Caco-2 (cell line): ENCODE results near the gene APCDD1. TPM values are rescaled to one million over a fixed set of nuclear protein-coding genes. Genes with fewer than 3 reads are reported as not detected.
A peak's percentile ranks its signal among the peaks of the same experiment; 100 is the strongest.

Experiments used
- BruUV-seq: library from RNA; stranded (reverse); fragments of 400-500 nt; replicated peaks from 2 replicates; lab custom pipeline; 2021; lab: Mats Ljungman, UMichigan
- CTCF ChIA-PET: fragments of 300-600 bp; sonication (Branson Sonifier 250); formaldehyde crosslinking; loops from one replicate; lab custom pipeline; 2022; ENCODE audit warnings: antibody characterized with exemption; lab: Charles Lee
- POLR2A ChIA-PET: fragments of 300-600 bp; sonication (Branson Sonifier 250); formaldehyde crosslinking; loops from one replicate; lab custom pipeline; 2022; ENCODE audit warnings: antibody characterized with exemption; lab: Charles Lee
- DNase-seq, 2 experiments: peaks; one replicate each; pipeline versions ENCODE4 v3.0.0 to v3.0.0-alpha.2; 2020 to 2022
- H3K27me3 ChIP-seq: replicated peaks from 2 replicates; pipeline ENCODE4 v1.6.0; 2011; ENCODE audit warnings: low read length; ENCODE audit not compliant: control insufficient read depth, insufficient read depth
- H3K36me3 ChIP-seq: 2 replicates; pipeline ENCODE4 v1.5.1; 2011; ENCODE audit warnings: low read length; ENCODE audit not compliant: control insufficient read depth, insufficient read depth
- H3K4me1 ChIP-seq: fragments of 250-450 bp; sonication (Bioruptor Pico); 2 replicates; pipeline ENCODE4 v1.5.1; 2020; ENCODE audit warnings: mild to moderate bottlenecking
- H3K4me3 ChIP-seq: 2 replicates; pipeline ENCODE4 v1.5.1; 2011; ENCODE audit warnings: low read depth, mild to moderate bottlenecking, control low read depth, low read length
- H3K9me3 ChIP-seq: fragments of 250-450 bp; sonication (Bioruptor Pico); 2 replicates; pipeline ENCODE4 v1.5.1; 2020; ENCODE audit warnings: mild to moderate bottlenecking, moderate library complexity
- H3K27ac Mint-ChIP-seq: one replicate; pipeline ENCODE4 v1.8.0; 2022; ENCODE audit warnings: mixed read lengths; ENCODE audit not compliant: unreplicated experiment
- H3K27me3 Mint-ChIP-seq: one replicate; pipeline ENCODE4 v1.8.0; 2022; ENCODE audit warnings: mixed read lengths; ENCODE audit not compliant: insufficient read depth, unreplicated experiment
- H3K36me3 Mint-ChIP-seq: one replicate; pipeline ENCODE4 v1.8.0; 2022; ENCODE audit warnings: mild to moderate bottlenecking, mixed read lengths; ENCODE audit not compliant: insufficient read depth, unreplicated experiment
- H3K4me1 Mint-ChIP-seq: one replicate; pipeline ENCODE4 v1.8.0; 2022; ENCODE audit warnings: low read depth, mixed read lengths; ENCODE audit not compliant: unreplicated experiment
- H3K4me3 Mint-ChIP-seq: one replicate; pipeline ENCODE4 v1.8.0; 2022; ENCODE audit warnings: mild to moderate bottlenecking, moderate library complexity, mixed read lengths; ENCODE audit not compliant: unreplicated experiment
- H3K9me3 Mint-ChIP-seq: one replicate; pipeline ENCODE4 v1.8.0; 2022; ENCODE audit warnings: mixed read lengths; ENCODE audit not compliant: unreplicated experiment
- CTCF ChIP-seq, 2 experiments: fragments of 200-600 bp in 1 of 2; IDR thresholded peaks; 1 replicate in 1 of 2; 2 replicates in 1 of 2; pipeline versions ENCODE4 v1.5.1 to v1.8.0; 2011 to 2022; ENCODE audit warnings: antibody characterized with exemption in 1 of 2, control low read depth in 1 of 2, inconsistent platforms in 1 of 2, low read depth in 1 of 2, low read length in 1 of 2, mild to moderate bottlenecking in 1 of 2, moderate library complexity in 1 of 2; ENCODE audit not compliant: insufficient read depth in 1 of 2, severe bottlenecking in 1 of 2, unreplicated experiment in 1 of 2
- intact Hi-C: fragments of 100-400 bp; cut with micrococcal nuclease; formaldehyde crosslinking; loops from one replicate; pipeline ENCODE4 v1.10.0; 2022; ENCODE audit not compliant: unreplicated experiment
- total RNA-seq: library from RNA; stranded (reverse); gene quantifications from 2 replicates; pipeline ENCODE4 v1.2.3, GENCODE V29; 2022

APCDD1 gene
- total RNA-seq, 1 experiment from 2014 or later = 1.5 TPM

GRCh38 chr18:10488017-10488416, 33.6 kb downstream of the APCDD1 start:
- no peak overlapping the region for H3K27ac Mint-ChIP-seq
- TF ChIP-seq CTCF (IDR thresholded peaks at IDR 0.05; ENCODE audit: insufficient read depth in 1 of 2, low read depth in 1 of 2, low read length in 1 of 2, severe bottlenecking in 1 of 2, unreplicated experiment in 1 of 2) = no peak
- H3K36me3 ChIP-seq = no peaks in the 10 kb centered on the region
- H3K4me3 ChIP-seq = no peak overlapping the region
- no peaks in the 10 kb centered on the region for H3K27me3 Mint-ChIP-seq
- DNase-seq = no peak
- H3K27me3 ChIP-seq = no peaks in the 10 kb centered on the region
- H3K4me1 ChIP-seq = no peaks in the 10 kb centered on the region
- intact Hi-C loops = no loop called here
- no TSS peak for BruUV-seq
- H3K9me3 Mint-ChIP-seq = no peaks in the 10 kb centered on the region
- H3K36me3 Mint-ChIP-seq = no peaks in the 10 kb centered on the region
- H3K4me3 Mint-ChIP-seq = no peak overlapping the region
- CTCF ChIA-PET = no interaction called here
- no peaks in the 10 kb centered on the region for H3K9me3 ChIP-seq
- no peaks in the 10 kb centered on the region for H3K4me1 Mint-ChIP-seq
- POLR2A ChIA-PET = no interaction called here

GRCh38 chr18:10490401-10491165, 36.1 kb downstream of the APCDD1 start:
- H3K27me3 Mint-ChIP-seq = no peaks in the 10 kb centered on the region
- intact Hi-C loops = no loop called here
- ChIA-PET POLR2A (no interaction called here), CTCF (no interaction called here)
- H3K4me1 Mint-ChIP-seq = no peaks in the 10 kb centered on the region
- H3K4me3 Mint-ChIP-seq = no peak overlapping the region
- H3K9me3 Mint-ChIP-seq = no peaks in the 10 kb centered on the region
- no peak overlapping the region for H3K27ac Mint-ChIP-seq
- TF ChIP-seq CTCF (IDR thresholded peaks at IDR 0.05; ENCODE audit: insufficient read depth in 1 of 2, low read depth in 1 of 2, low read length in 1 of 2, severe bottlenecking in 1 of 2, unreplicated experiment in 1 of 2) = peak in 1 of 2 experiments; percentile 26
- no peaks in the 10 kb centered on the region for H3K4me1 ChIP-seq
- H3K36me3 Mint-ChIP-seq = no peaks in the 10 kb centered on the region
- H3K36me3 ChIP-seq = no peaks in the 10 kb centered on the region
- no peak overlapping the region for H3K4me3 ChIP-seq
- peak in 1 of 2 experiments; percentile 11 for DNase-seq
- no TSS peak for BruUV-seq
- H3K9me3 ChIP-seq = no peaks in the 10 kb centered on the region
- H3K27me3 ChIP-seq = no peaks in the 10 kb centered on the region

DNA sequence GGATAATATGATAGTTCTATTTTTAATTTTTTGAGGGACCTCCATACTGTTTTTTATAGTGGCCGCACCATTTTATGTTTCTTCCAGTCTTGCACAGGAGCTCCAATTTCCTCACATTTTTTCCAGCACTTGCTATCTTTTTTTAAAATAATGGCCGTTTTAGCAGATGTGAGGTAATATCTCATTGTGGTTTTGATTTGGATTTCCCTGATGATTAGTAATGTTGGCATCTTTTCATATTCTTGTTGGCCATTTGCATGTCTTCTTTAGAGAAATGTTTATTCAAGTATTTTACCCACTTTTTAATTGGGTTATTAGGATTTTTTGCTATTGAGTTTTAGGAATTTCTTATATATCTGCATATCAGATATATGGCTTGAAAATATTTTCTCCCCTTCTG, 41.5 kb downstream of the APCDD1 start:
- Mint-ChIP-seq H3K27ac (no peak overlapping the region), H3K4me3 (no peak overlapping the region), H3K4me1 (no peaks in the 10 kb centered on the region), H3K9me3 (no peaks in the 10 kb centered on the region), H3K27me3 (no peaks in the 10 kb centered on the region), H3K36me3 (no peaks in the 10 kb centered on the region)
- no TSS peak for BruUV-seq
- TF ChIP-seq CTCF (IDR thresholded peaks at IDR 0.05; ENCODE audit: insufficient read depth in 1 of 2, low read depth in 1 of 2, low read length in 1 of 2, severe bottlenecking in 1 of 2, unreplicated experiment in 1 of 2) = no peak
- CTCF ChIA-PET = no interaction called here
- Histone ChIP-seq H3K27me3 (no peaks in the 10 kb centered on the region), H3K9me3 (no peaks in the 10 kb centered on the region), H3K36me3 (no peaks in the 10 kb centered on the region), H3K4me3 (no peak overlapping the region), H3K4me1 (no peaks in the 10 kb centered on the region)
- POLR2A ChIA-PET = no interaction called here
- DNase-seq = no peak
- intact Hi-C loops = no loop called here
